NCI-H345 treated with DMSO at 0.1 percent for 48 hours (cell line): Measurements from ENCODE around the gene CDON.
A peak's percentile ranks its signal among the peaks of the same experiment; 100 is the strongest.

Experiments
- DNase-seq: peaks from one replicate; lab custom pipeline; 2025; ENCODE audit not compliant: unreplicated experiment; lab: John Stamatoyannopoulos, UW

Gene CDON

DNA sequence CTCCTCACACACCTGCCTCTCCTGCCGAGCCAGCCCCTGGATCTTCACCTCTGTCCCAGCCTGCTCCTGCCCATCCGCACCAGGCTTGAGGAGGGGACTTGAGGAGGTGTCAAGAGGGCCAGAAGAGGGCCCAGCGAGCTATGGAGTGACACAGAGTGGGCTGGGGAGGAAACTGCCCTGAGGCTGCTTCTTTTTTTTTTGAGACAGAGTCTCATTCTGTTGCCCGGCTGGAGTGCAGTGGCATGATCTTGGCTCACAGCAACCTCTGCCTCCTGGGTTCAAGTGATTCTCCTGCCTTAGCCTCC is 21.9 kb upstream of the CDON start:
- no peak for DNase-seq

DNA sequence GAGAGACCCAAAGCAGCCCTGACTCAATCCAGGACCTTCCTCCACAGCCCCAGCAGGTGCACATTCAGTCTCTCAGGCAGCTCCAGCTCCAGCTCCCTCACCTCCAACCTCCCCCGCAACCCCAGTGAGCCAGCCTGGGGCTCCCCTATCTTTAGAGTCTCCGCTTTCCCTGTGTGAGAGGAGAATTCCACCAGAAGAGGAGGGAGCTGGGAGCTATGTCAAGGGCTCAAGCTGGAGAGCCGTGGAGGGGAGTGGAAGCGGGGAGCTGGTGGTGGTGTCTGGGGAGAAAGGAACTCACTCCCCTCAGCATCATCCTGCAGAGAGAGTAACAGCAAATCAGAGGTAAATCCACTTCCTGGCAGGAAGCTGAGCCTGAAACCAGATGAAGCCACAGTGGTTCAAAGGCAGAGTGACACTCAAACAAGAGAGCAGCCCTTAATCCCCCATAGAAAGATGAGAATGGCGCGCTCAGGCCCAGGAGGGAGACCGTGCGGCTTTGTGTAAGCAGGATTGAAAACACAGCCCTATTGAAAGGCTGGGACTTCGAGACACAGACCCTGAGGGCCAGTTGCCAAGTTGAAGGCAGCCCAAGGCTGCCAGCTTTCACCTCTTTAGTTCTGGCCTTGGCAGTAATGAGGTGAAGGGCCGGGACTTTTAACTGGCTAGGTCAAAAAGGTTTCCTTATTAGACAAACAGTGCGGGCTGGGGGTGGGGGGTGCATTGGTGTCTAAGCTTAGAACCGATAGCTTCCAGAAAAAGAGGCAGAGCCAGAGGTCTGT is 21.4 kb upstream of the CDON start:
- DNase-seq, result peak; percentile 16

DNA sequence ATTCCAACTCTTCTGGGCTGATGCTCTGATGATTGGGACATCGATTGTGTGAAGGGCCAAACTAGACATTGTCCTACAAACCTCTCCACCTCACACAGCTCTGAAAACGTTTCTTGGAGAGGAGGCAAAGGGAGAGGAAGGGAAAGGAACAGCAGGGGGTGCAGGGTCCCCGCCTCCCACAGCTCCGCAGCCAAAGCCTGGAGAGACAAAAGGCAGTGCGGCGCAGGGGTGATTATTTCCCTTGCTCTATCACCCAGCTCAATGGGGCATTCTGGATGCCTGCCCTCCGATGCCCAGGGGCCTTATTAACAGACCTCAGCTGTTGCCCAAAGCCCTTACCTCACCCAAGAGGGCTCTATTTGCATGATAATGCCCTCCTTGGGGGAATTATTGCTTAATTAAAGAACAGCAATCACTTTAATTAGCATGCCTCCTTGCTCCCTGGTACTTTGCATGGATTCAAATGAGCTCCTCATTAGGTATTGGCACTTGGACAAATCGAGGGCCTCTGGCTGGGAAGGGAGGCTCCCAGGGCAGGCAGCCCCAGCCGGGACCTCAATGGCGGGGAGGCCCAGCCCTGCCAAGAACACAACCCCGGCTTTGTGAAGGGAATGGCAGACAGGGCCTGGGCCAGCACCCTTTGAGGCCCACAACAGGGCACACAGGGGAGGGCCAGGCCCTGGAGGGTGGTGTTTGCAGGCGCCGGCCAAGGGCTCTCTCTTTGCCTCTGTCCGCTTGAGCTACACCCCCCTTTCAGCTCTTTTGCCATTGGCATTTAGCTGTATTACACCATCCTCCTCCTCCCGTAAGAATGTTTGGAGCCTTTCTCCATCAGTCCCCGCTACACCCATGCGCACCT is 19.8 kb upstream of the CDON start:
- DNase-seq, result no peak

DNA sequence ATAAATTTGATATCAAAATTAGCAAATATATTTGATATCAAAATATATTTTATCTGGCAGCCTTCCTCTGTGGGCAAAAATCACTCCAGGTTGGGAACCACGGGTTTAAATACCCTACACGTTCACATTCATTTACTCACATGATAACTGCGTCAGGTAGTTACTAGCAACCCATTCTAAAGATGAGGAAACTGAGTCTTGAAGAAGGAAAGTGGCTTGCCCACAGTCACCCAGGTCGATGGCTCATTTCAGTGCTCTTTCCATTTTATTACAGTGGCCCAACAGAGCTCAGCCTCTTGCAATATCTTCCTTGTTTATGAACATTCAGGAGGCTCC is 19.2 kb upstream of the CDON start:
- DNase-seq, result no peak

DNA sequence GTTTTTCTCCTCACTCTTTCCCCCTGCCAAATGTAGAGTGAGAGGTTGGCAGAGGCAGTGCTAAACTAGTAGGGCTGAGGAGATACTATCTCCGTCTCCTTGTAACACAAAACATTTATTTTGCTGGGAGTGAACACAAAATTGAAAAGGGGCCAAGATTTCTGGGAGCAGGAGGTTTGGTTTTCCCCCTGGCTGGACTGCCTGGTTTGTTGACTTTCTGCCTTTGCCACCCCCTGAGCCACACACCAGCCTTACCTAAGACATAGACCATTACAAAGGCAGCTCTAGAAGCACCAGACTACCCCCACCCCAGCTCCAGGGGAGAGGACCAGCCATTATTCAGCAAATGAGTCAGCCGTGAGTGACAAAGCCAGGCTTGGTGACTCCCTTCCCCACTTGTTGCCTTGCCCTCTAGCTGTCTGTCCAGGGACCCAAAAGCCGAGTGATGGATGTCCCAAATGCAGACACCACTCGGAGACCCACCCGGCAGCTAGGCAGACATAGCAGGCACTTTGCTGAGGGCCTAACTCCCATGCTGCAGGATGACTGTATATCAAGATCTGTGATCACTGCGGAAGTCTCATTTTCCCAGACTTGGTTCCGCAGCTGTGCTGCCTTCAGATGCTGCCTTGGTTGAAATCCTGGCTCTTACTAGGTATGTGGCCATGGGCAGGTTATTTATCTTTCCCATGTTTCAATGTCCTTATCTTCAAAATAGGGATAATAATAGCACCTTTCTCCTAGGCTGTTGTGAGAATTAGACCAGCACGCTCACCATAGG is 17.7 kb upstream of the CDON start:
- peak; percentile 27 for DNase-seq

DNA sequence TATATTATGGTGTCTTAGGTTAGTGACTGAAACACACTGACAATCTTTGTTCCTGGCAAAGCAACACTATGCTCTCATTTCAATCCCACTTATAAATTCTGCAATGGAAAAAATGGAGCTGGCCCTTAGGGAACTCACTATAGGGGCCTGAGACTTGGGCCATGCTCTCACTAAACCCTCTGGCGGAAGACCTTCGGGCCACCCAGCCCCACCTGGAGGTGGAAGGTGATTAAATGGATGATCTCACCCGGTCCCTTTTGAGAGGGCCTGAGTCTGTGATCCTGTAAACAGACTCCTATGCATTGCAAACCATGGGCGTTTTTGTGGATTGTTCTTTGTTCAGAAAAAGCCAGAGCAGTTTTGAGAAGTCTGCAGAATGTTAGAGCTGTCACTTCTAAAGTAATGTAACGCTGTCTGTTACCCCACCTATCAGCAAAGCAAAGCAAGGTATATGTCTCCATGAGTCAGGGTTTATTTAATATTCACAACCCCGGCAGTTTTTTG is 17.0 kb upstream of the CDON start:
- no peak for DNase-seq

DNA sequence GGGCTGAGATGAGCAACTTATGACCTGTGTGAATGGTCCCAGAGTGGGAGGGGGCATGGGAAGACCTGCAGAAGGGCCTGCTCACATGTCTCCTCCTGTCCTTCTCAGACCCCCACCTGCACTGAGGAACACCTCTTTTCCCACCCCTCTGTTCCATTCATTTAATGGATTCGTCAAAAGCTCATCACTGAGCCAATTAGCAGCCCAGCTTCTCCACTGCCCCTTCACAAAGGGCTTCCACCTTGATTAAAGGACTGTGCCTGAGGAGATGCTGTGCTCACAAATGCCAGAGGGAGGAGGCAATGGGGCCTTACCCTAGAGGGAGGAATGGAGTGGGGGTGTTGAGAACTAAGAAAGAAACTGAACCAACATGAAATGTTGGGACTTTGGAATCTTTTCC is 14.0 kb upstream of the CDON start:
- no peak for DNase-seq

DNA sequence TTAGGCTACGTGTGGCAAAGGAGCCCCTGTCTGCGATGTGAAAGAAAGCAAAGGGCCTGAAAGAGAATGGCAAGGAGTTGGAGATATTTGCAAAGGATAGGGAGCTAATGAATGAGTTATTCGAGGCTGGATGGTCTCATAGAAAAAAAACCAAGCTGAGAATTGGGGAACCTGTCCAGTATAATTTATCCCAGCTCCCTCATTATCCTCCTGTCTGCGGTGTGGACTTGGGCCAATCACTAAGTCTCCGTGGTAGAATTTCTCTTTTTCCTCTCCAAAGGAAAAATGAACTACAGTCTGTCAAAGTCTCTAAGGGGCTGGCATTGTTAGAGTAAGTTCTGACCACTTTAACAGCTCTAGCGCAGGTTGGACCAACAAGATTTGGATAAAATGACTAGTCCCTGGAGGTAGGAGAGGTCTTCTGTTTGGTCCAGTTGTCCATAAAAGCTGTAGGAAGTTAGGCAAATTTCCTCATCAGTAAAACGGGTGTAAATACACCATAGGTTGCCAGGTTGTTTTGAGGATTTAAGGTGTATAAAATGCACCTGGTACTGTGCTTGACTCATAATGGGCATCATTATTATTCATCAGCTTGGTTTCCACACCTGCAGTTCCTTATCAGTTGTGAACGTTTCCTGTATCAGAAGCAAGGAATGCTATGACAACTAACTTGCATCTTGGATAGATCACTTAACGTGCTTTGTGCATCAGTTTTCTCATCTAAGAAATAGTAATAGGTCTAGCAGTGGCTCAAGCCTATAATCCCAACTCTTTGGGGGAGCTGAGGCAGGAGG is 10.3 kb upstream of the CDON start:
- DNase-seq, result no peak

DNA sequence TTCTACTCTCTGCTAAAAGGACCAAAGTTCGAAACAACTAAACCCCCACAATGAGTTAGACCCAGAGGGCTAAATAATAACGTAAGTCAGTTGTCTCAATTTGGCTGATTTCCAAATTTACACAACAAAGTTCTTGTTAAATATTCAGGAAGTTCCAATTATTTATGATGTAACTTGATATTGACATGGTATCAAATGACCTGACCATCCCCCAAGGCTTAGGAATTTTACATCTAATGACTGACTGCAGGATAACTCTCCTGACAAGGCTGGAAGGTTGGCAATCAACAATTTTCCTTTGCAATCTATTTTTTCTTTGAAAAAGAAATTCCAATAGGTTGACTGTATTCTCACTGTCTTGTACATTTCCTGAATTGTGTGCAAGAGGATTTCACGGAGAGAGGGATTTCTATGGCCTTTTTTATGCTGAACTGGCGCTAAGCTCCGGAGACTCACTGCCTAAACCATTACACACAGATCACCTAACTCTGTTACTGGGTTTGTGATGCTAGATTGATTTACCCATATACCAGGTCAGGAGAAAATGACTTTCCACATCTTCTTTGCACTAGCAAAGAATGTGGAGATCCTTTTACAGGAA is 9.6 kb upstream of the CDON start:
- no peak for DNase-seq

DNA sequence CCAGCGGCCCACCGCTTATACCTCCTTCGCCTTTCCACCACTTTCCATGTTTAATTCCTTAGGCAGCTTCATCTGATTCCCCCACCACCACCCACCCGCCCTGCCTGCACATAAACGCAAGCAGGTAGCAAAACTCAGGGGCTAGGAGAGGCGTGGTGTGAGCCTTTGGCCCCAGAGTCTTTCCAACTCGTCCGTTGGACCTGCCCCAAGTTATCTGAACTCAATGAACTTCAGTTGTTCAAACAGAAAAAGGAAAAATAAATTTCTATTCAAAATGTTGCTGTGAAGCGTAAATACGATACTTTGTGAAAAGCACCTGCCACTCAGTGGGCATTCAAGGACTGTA is 814 bp upstream of the CDON start:
- DNase-seq, result no peak

DNA sequence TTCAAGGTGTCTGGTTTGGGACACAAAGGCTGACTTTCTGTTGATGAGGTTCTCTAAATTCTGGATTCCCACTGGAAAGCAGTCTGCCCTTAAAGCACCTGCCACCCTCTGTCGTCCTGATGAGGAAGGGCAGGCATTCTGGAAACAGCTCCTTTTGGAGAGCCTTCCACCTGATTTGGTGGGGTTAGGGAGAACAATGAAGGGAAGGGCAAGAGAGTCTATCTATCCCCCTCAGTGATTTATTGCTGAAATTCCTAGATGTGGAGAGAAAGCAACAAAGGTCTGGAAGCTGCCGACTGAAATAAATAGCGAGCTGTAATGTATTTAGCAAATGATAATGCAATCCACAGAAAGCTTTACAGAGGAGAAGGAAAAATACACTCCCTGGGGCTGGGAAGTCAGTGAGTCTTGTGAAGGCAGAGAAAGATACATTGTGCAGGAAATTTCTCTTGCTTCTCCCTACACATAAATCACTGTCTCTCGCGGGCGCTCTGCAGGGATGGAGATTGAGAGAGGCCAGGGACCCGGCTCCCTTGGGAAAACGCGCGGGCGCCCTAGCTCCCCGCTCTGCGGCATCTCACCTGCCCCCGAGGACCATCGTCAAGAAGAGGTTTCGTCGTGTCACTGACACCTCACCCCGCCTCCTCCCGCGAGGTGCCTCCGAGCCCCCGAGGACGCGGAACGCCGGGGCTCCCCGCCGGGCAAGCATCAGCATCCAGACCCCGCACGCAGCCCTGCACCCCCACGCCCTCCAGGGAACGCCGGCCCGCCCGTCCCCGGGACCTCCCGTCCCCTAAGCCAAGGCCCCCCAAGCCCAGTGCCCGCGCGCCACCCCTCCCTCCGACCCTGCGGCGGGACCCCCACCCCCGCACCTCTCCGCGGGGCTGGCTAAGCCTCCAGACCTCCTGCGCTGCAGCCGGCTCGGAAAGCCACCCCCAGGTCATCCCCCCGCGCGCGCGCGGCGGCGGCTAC is 673 bp downstream of the CDON start:
- DNase-seq, result peak; percentile 50

DNA sequence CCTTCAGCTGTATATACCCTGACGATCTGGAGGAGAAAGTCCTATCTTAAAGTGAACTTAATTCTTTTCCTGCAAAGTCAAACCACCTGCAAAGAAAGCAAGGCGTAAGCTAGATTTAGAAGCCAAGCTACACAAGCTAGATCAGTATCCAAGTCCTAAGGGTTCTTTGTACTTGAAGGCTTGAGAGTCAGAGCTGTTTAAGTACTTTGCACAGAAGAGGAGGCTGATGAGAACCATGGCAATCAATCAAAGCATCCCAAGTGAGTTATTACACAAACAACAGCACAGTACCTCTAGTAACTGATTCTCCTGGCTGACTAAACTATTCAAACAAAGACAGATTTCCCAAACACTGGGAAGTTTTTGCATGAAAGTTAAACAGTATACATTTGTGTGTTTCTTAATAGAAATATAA is 1.9 kb downstream of the CDON start:
- no peak for DNase-seq

DNA sequence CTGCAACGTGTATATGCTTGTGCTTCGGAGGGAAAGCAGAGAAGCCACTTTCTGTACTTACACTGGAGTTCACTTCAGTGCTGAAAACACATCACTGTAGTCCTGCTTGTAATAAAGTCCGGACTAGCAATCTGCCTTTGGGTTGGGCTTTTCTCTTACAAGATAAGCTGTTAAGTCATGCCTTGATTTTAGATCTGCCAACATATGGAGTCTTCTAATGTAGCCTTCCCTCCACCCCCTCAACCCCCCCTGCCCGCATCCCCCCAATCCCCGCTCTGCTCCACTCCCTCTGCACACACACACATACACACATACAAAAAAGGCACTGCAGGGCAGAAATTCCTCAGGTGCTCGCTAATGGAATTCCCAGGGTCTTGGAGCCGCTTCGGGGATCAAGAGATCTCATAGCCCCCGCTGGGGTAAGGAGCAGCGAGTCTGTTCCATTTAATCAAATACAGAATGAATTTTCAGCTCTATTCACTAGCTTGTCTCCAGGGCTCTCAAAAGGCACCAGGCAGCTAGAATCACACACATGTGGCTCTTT is 3.4 kb downstream of the CDON start:
- no peak for DNase-seq

DNA sequence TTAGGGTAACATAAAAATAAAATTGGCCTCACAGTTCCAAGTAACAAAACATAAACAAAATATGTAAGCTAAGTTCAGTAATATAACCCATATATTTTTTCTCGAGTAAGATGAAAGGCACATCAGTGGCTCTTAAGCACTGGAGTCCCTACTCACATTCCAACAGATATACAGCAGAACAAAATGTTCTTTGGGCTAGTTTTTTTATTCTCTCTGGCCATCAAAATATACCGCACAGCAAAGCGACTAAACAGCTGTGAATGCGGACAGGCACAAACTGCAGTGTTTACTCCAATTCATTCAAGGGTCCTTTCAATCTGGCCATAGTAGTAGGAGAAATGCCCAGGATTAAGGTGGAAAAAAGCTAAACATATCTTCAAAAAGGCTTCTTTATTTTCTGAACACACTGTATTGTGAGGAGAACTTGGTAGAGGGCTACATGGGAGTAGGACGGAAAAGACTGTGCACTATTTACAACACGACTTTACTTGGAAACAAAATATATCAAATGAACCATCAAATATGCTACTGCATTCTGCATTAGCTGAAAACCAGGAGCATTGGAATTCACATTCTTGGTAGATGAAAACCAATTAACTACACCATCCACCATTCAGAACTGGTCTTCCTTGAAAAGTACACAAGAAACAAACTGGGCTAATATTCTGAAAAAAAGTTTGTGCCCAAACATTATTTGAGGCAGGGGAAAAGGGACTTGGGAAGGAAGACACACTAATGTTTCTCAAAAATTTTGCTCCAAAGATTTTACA is 4.4 kb downstream of the CDON start:
- no peak for DNase-seq

DNA sequence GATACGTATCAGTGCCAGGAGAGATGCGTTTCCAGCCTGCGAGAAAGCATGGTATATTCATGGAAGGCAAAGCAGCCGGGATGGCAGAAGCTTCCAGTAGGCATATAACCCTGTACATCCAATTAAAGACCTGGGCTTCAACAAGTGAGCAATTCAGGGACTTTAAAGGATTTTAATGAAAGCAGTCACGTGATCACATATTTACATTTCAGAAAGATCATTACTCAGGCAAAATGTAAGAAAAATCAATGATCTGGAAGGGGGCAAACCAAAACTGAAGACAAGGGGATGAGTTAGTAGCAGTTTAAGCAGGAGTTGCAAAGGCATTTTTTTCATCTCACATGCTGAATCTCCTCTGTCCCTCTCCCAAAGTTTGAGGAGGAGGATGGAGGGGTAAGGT is 7.8 kb downstream of the CDON start:
- no peak for DNase-seq

DNA sequence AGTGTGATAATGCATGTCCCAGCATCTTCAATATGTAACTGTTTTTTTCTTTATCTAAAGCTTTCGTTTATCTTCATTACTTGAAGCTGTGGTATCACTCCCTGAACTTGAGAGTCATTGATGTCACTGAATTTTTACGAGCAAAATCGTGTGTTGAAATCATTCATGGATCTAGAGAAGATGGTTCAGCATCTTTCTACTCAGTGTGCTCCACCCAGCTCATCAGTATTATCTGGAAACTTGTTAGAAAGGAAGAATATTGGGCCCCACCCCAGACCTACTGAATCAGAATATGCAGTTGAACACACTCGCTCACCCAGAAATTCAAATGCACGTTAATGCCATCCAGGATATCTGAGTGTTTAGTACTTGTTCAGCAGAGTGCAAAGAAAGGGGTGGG is 8.3 kb downstream of the CDON start:
- no peak for DNase-seq

DNA sequence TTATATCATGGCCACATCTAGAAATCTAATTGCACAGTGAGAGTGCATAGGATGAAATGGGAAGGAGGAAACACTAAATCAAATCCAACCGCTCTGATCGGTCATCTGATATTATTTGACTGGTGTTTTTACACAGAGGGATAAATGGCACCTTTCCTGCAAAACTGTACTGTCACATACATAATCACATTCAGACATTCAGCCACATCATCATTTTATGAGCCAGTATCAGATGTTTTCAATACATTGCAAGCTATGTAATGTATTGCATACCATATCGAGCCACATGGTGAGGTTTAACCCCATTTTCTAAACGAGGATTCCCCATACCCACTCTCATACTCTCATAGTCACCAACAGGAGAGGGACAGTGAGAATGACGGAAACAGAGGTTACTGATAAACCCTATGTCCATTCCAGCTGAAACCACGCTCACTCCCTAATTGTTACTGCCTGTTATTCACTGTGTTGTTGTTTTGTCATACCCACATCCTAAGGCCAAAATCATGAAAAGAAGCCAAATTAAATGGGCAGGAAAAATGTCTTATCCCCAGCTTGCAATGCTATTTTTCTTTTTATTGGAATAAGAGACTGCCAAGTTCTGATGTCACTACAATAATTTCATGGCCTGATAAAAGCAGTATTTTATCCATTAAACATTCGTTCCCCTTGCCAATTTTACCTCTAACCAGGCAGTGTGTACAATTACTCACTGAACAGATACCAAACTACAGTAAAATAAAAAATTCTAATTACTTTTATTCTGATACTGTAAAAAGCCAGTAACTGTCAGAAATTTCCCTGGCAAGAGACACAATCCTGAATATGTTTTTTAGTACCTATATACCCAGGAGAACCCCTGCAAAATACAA is 9.0 kb downstream of the CDON start:
- DNase-seq, result no peak

DNA sequence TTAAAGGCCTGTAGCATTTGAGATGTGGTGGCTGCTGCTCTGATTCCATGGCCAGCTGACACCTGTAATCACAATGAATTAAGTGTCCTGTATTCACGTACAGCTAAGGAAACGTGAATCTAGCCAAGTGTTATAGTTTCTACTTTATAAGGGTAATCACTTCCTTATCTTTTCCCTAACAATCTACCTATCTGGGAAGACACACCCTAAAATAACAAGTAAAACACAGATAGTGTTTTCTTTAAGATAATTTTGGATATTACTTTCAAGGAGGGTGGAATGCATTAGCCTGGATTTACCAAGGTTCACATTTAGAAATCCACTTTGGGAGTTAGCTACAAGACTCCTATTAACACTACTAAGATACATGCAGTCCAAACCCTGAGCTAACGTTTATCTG is 11.5 kb downstream of the CDON start:
- no peak for DNase-seq
